MM.1S (cell line): ENCODE measurements around the gene CCBE1.

Experiments
- EZH2 ChIP-seq: fragments of 300-600 bp; sonication (generic); optimal IDR thresholded peaks from 2 replicates; pipeline ENCODE3; 2017; ENCODE audit warnings: low read depth, mild to moderate bottlenecking, antibody characterized with exemption, low read length, mixed read lengths
- TF ChIP-seq, protein P1 (sequence below): fragments of 300-600 bp; sonication (generic); IDR thresholded peaks from 2 replicates; pipeline ENCODE4 v1.5.1; 2016; ENCODE audit warnings: antibody characterized with exemption, low read length, mixed read lengths

DNA sequence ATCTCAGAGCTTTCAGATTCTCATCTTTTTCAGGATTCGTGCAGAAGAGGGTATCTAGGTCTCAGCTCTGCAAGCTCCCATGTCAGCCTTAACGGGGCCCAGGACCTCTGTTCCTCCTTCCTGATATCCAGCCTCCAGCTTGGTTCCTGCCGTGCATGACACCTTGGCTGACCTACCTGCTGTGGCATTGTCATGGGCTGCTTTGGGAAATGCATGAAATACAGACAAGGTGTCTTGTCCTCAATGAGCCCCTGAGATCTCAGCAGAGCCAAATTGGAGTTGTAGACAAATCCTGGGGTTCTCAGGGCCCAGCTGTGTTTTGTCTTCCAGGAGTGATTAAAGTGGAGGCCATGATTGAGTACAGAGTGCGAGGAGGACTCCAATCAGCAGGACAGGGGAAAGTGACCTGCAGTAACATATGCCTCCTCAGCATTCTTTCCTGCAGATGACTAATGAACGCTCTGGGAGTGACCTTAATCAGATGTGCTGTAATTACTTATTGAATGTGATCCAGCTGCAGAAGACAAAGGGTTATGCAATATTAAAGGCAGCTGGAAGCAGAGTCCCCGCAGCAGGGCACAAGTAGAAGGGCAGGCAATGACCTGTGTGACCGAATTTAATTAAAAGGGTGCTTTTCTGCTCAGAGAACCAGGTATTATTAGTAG lies 141.1 kb downstream of the CCBE1 start:
- TF ChIP-seq, protein P1, sequence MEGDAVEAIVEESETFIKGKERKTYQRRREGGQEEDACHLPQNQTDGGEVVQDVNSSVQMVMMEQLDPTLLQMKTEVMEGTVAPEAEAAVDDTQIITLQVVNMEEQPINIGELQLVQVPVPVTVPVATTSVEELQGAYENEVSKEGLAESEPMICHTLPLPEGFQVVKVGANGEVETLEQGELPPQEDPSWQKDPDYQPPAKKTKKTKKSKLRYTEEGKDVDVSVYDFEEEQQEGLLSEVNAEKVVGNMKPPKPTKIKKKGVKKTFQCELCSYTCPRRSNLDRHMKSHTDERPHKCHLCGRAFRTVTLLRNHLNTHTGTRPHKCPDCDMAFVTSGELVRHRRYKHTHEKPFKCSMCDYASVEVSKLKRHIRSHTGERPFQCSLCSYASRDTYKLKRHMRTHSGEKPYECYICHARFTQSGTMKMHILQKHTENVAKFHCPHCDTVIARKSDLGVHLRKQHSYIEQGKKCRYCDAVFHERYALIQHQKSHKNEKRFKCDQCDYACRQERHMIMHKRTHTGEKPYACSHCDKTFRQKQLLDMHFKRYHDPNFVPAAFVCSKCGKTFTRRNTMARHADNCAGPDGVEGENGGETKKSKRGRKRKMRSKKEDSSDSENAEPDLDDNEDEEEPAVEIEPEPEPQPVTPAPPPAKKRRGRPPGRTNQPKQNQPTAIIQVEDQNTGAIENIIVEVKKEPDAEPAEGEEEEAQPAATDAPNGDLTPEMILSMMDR: no peak
- TF ChIP-seq EZH2: no peak
